GM19025 (cell line): ENCODE measurements around the gene SMCO4.

ENCODE experiments used
- ATAC-seq: cut with Tn5 transposase; IDR thresholded peaks from one replicate; pipeline ENCODE4 v1.9.1; 2021; ENCODE audit warnings: mild to moderate bottlenecking, low read depth, moderate library complexity; ENCODE audit not compliant: unreplicated experiment

SMCO4 gene

GRCh38 chr11:93510196-93510873 lies 32.9 kb downstream of the SMCO4 start:
- no peak for ATAC-seq

GRCh38 chr11:93507517-93507916 lies 35.7 kb downstream of the SMCO4 start:
- ATAC-seq = no peak

- ATAC-seq = no peak
These were observed 37.5 kb downstream of the SMCO4 start for GRCh38 chr11:93505703-93506102.

- ATAC-seq = no peak
These were observed 38.8 kb downstream of the SMCO4 start for GRCh38 chr11:93504110-93505095.

GRCh38 chr11:93501856-93502255 lies 41.3 kb downstream of the SMCO4 start:
- no peak for ATAC-seq

GRCh38 chr11:93500759-93501158 lies 42.4 kb downstream of the SMCO4 start:
- no peak for ATAC-seq

GRCh38 chr11:93498641-93499040 lies 44.5 kb downstream of the SMCO4 start:
- no peak for ATAC-seq

GRCh38 chr11:93498161-93498560 lies 45.0 kb downstream of the SMCO4 start:
- ATAC-seq = no peak

GRCh38 chr11:93497596-93497995 lies 45.6 kb downstream of the SMCO4 start:
- ATAC-seq = no peak

- no peak for ATAC-seq
These were observed 48.8 kb downstream of the SMCO4 start for GRCh38 chr11:93494357-93494756.

- no peak for ATAC-seq
These were observed 49.8 kb downstream of the SMCO4 start for GRCh38 chr11:93493252-93493897.

GRCh38 chr11:93492464-93493251 lies 50.5 kb downstream of the SMCO4 start:
- ATAC-seq = no peak

- ATAC-seq = no peak
These were observed 51.2 kb downstream of the SMCO4 start for GRCh38 chr11:93491973-93492372.

GRCh38 chr11:93490996-93491618 lies 52.1 kb downstream of the SMCO4 start:
- ATAC-seq = no peak

GRCh38 chr11:93489841-93490240 lies 53.4 kb downstream of the SMCO4 start:
- no peak for ATAC-seq

- no peak for ATAC-seq
These were observed 56.1 kb downstream of the SMCO4 start for GRCh38 chr11:93487032-93487483.

- ATAC-seq = no peak
These were observed 57.2 kb downstream of the SMCO4 start for GRCh38 chr11:93485983-93486382.

- ATAC-seq = no peak
These were observed 58.5 kb downstream of the SMCO4 start for GRCh38 chr11:93484716-93485115.

- ATAC-seq = no peak
These were observed 60.6 kb downstream of the SMCO4 start for GRCh38 chr11:93482556-93482955.

GRCh38 chr11:93481696-93482095 lies 61.5 kb downstream of the SMCO4 start:
- no peak for ATAC-seq
